GM23248 (cell line): ENCODE data around the gene CD93.

ENCODE experiments used
- EZH2 ChIP-seq: fragments of 200-600 bp; sonication (generic); IDR thresholded peaks from 2 replicates; pipeline ENCODE4 v1.6.1; 2018; ENCODE audit warnings: antibody characterized with exemption, mild to moderate bottlenecking; ENCODE audit not compliant: insufficient read depth, poor library complexity, severe bottlenecking
- EZH2phosphoT487 ChIP-seq: fragments of 200-600 bp; sonication (generic); IDR thresholded peaks from 2 replicates; pipeline ENCODE4 v1.6.1; 2018; ENCODE audit warnings: antibody characterized with exemption, moderate library complexity, mild to moderate bottlenecking, low read depth; ENCODE audit not compliant: insufficient read depth

GRCh38 chr20:23084845-23085365, 1.2 kb downstream of the CD93 start:
- TF ChIP-seq EZH2: no peak
- TF ChIP-seq EZH2phosphoT487: no peak
